SH-SY5Y (cell line): ENCODE results near the gene AGAP1.

Experiments used
- GATA2 ChIP-seq: IDR thresholded peaks from 2 replicates; pipeline ENCODE4 v1.6.1; 2011; ENCODE audit warnings: mild to moderate bottlenecking, low read depth, low read length
- GATA3 ChIP-seq: IDR thresholded peaks from 2 replicates; pipeline ENCODE4 v1.6.1; 2011; ENCODE audit warnings: low read depth, mild to moderate bottlenecking, low read length, moderate library complexity

GRCh38 chr2:235841863-235842262 is 348.0 kb downstream of the AGAP1 start:
- TF ChIP-seq GATA2: no peak
- no peak for TF ChIP-seq GATA3
